ENCODE measurements around the gene CYGB.

The CYGB gene

DNA sequence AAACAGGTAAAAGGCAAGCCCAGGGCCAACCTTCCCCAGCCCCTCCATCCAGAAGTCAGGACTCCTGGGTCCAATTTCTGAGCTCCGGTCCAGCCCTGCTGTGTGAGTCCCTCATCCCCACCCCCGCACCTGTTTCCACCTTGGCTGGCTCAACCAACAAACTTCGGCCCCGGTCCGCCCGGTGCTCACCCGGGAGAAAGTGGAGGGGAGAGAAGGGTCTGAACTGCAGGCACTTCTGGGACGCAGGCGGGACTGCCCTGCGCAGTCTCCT is 36.8 kb downstream of the CYGB start:
- DNase-seq = no peak

DNA sequence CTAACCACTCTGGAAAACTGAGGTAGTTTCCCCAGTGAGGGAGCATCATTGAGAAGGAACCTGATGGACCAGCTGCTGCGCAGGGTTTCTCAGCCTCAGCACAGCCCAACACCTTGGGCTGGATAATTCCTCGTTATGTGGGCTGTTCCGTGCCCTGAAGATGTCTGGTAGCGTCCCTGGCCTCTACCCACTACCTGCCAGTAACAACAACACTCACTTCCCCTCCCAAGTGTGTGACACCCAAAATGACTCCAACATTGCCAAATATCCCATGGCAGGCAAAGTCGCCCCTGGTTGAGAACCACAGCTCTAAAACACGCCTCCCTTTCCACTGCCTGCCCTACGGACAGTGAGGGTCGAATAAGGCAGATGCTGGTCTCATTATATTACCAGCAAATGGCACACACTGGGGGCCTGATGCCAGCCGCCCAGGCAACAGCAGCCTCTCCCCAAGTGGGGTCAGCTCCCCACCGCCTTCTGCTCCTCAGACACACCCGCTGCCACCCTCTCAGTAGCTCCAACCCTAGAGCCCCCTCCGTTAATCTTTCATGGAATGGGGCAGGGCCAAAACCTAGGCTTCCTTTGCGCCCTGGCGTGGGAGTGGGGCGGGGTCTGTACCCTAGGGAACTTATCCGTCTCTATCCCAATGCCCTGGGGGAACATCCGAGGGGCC is 37.3 kb downstream of the CYGB start:
- peak in 1 of 5 experiments; percentile 23 for DNase-seq

DNA sequence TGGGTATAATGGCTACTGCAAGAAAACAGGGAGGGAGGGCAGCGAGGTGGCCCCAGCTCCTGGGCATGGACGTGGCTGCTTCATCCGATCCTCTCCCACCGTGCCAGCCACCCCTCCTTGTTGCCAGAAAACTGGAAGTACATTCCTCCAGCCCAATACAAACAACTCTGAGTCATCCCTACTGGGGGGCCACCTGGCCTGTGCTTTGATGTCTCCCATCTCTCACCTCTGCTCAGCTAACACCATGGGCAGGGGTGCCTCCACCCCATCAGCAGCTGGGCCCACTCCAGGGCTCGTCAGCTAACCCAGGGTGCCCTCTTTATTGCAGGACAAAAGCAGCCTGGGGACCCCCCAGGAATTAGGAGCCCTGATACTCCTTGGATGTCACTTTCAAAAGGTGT is 38.2 kb downstream of the CYGB start:
- DNase-seq = no peak

DNA sequence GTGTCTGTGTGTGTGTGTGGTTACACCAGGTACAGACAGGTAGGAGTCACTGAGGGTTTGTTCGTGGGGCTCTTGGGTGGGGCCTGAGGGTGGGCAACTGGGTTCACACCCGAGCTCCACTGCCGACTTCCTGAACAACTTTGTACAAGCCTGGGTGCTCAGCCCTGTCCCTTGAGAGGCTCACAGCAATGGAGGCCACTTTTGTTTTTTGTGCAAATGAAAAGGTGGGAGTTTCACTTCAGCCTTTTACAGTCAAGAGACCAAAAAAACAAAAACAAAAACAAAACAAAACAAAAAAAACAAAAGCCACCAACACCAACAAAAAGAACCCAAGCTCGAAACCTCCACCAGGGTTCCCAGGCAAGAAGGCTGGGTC is 38.6 kb downstream of the CYGB start:
- peak in 1 of 5 experiments; percentile 51 for DNase-seq

DNA sequence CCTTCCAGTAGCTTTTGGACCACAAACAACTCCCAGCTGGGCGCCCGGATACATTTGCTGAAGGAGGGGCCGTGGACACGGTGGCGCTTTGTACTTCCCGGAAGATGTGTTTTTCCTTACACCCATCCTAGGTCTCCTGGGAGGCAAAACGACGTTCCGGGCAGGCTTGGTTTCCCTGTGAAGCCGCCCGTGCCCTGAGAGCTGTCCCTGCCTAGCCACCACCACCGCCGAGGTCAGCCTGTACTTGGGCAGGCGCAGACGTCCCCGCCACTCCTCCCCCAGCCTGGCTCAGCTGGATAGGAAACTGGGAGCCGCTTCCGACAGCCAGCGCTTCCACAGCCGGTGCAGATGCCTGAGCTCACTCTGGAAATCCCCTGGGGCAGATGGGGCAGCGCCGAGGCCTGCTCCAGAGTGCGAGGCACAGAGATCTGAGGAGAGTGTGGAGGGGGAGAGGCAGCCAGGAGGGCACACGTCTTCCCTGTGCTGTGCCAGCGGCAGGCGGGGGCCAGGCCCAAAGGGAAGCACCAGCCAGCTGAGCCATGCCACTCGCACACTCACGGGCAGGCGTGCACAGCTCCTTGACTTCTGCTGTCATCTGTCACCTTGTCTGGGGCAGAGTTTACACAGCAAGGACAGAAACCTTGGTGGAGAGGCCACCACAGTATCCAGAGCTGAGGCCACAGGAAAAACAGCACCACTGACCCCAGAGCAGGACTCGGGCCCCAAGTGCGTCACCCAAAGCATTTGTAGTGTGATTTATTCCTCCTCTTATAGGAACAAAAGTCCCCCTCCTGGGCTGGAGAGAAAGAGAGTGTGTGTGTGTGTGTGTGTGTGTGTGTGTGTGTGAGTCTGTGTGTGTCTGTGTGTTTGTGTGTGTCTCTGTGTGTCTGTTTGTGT is 39.3 kb downstream of the CYGB start:
- DNase-seq = peak in 1 of 5 experiments; percentile 33

DNA sequence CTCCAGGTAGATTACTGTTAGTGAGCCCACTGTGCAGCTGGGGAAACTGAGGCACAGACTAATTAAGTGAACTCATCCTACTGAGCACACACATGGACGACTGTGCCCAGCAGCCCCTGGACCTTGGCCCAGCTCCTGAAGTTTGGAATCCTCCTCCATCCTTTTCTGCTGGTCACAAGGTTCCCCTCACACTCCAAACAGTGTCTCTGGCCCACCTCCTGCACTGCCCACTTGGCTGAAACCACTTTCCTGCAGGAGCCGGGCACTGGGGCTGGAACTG is 39.9 kb downstream of the CYGB start:
- DNase-seq = no peak

DNA sequence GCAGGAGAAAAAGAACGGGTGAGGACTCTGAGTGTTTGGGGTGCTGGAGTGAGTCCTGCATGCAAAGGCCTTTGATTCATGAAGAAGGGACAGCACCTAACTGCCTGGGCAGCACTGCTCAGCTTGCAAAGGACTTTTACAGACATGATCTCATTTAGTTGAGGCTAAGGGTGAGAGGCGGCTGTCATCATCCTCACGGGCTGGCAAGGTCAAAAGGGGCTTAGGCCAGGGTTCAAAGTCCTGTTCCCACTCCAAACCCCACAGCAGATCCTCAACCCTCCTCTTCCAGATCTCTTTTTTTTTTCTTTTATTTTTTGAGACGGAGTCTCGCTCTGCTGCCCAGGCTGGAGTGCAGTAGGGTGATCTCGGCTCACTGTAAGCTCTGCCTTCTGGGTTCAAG is 41.0 kb downstream of the CYGB start:
- no peak for DNase-seq

DNA sequence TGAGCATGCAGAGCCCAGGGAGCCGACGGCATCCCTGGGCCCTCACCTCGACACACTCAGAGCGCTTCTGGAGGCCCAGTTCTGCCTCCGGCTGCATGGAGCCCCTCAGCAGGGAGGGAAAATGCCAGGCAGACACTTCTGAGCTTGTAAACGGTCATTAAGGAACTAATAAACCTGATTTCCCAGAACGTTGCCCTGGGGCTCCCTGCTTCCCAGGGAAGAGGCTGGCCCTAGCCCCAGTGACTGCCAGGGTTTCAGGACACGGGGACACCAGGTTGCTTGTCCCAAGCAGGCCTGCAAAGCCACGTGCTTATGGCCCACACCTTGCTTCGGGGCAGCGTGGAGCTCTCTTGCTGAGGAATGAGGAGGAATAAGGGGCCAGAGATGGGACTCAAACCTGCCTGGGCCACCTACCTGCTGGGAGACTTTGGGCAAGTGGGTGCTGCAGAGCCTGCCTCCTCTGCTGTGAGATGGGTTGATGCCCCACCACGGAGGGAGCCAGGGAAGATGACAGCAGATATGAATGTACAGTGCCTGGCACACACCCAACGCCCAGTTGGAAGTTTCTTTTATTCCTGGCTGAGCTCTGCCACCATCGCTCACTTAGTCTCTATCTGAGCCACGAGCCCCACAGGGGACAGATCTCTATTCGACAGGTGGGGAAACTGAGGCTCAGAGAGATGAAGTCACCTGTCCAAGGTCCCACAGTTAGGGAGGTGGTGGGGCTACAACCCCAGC is 41.7 kb downstream of the CYGB start:
- DNase-seq = no peak

DNA sequence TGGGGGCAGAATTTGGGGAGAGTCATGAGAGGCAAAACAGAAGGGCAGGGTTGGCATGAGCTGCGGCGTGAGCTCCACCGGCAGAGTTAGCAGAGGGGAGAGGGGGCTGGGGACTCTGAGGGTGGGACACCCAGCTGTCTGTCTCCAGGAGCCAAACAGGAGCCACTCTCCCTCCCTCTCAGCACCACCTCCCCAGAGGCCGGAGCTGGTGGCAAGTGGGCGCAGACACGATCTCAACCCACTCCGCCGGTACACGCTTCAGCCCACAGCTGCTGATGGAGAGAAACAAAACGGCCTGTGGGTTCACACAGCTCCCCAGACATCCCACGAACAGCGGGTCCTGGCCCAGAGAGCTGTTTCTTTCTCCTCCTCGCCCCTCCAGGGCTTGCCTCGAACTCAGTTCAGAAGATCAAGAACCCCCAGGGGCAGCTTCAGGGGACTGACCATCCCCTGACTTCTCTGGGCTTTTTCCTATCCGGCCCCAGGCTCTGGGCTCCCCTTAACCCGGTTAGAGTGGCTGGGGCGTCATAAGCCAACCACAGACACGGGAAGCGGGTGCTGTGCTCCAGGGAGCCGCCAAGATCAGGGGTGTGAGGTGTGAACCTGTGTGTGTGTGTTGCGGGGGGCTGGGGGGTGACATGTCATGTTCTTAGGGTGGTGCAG is 43.9 kb downstream of the CYGB start:
- peak in 2 of 5 experiments; percentile 22 to 79 for DNase-seq

DNA sequence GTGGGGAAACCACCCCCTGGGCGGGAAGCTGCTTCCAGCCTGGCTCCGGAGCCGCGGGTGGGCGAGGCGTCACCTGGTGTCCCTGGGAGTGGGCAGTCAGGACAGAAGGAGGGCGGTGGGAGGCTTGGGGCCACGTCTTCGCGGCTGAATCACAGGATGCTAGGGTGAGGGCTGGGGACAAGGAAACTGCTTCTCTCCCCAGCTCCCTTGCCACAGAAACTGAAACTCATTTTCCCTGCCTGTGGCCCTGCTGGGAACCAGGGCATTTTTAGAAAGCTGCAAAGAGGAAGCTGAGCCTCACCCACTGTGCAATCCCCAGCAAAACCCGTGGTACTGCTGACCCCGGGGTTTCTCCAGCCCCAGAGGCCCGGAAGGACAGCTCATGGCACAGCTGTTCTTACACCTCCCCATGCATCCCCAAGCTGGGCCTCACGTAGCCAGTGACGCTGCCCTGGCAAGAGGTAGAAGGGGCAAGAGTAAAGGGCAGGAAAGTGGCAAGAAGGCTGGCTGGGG is 44.5 kb downstream of the CYGB start:
- DNase-seq = peak in 2 of 5 experiments; percentile 51 to 58

DNA sequence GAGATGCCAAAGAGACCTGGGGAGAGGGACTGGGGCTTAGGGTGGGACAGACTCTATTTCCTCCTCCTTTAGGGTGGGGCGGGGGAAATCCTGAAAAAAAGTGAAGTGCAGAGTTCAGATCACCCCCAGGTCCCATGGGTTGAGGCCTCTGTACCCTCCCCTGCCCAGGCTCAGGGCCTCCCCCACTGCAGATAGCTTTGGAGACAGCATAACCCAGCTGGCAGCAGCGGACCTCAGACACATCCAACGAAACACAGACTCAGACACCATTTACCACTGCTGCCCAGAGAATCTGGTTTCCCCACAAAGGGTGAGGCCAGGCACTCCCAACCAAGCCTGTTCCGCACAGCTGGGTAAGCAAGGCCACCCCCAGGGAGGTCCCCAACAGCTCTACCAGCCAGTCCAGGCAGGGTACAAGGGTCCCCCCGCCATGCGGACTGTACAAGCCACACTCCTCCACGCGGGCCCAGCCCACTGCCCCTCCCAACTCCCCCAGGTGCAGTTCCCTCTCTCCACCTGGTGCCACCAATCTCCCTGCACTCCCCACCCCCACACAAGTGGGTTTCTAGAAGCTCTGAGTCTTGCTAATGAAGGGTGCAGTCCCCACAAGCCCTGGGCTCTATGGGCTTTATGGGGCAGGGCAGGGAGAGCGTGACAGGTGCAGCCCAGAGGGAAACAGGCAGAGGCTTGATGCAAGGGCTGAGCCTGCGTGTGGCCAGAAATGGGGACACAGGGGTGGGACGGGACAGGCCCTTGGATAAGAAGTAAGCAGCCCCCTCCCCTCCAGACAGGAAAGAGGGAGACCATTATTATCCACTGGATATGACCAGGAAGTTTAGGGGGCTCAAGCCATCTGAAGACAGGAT is 45.2 kb downstream of the CYGB start:
- peak in 1 of 5 experiments; percentile 16 for DNase-seq

DNA sequence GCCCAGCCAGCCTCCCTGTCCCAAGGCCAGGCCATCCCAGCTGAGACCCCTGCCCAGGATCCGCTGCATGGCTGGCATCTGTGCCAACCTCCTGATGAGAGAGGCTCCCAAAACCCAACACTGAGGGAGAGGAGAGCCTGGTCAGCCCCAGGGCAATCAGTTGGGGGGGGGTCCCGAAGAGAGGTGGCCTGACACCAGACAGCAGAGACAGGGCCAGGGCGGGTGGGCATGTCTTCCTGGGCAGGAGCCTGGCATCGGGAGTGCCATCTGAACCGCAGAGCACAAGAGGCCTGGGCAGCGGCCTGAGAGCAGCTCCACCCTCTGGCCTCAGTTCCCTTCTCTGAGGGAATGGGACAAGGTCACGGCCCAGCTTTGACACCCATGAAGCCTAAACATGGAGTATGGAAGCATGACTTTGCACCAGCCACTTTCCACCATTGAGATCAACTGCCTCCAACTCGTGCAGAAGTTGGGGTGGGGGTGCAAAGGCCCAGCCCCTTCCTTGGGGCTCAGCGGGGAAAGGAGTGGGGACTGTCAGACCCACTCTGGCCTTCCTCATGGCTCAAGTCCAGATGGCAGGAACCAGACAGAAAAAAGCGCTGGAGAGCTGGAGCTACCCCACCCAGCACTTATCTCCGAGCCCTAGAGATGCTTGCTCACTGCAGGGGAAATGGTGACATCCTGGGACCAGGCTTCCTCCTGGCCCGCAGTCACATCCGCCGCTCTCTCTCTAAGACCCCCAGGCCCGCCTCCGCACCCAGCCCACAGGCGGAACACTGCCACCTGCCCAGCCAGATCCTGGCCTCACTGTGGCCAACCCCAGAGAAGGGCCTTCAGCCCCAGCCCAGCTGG is 46.0 kb downstream of the CYGB start:
- DNase-seq = no peak

DNA sequence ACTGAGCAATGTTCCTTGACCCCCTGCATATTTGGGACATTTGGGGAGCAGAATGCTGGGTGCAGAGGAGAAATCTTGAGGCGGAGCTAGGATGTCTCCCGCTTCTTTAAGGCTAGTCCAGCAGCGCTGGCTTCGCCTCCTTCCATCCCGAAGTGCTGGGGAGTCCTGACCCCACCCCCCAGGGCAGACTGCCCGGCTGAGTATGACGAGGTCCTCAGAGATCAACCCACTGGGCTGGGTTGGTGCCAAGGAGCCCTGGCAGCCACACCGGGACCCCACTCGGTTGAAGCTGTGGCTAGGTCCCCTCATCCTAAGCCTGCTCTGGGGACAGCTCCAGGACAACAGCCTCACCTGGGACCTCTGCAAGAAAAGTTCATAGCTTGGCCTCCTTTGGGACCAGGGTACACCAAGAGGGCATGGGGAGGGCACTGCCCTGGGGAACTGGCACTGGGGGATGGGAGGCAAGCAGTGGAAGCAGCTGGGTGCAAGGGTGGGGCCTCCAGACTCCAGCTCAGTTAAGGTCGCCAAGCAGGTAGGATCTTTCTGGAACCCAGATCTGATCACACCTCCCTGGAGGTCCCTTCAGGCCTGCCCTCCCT is 47.3 kb downstream of the CYGB start:
- no peak for DNase-seq

DNA sequence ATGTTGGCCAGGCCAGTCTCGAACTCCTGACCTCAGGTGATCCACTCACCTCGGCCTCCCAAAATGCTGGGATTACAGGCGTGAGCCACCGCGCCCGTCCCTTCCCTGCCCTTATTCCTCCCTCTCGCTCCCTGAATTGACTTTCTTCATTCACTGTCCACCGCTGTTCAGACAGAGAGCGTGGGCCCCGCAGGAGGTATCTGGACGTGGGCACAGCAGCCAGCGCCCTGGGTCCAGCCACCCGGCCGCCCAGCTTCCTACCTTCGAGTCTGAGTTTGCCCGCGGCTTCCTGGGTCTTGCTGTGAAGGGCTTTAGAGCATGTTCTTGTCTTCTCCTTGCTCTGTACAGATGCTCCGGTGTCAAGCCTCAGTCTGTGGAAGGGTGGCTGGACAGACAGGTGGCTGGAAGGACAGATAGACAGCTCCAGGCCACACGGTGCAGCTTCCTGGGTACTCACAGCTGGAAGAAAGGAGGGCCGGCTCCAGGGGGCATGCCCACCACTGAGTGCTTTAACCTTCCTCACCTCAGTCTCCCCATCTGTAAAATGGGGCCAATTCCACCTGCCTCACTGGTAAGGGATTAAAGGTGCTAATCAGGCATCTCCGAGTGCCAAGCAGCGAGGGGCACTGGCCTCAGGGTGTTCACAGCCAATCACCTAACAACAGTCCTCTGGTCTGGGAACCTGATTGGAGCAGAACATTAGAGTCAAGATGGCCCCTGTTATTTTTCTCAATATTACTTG is 49.9 kb downstream of the CYGB start:
- DNase-seq = no peak

DNA sequence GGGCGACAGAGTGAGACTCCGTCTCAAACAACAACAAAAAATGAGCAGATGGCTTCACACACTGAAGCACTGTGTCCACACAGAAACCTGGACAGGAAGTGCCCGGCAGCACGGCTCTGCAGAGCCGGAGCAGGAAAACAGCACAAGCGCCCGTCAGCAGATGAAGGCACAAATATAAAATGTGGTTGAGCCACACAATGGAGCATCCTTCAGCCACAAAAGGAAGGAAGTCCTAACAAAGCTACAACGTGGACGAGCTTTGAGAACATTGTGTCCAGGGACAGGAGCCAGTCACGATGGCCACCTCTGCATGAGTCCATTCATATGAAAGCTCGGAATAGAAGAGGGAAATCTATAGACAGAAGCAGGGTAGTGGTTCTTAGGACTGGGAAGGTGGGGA is 51.9 kb downstream of the CYGB start:
- no peak for DNase-seq

DNA sequence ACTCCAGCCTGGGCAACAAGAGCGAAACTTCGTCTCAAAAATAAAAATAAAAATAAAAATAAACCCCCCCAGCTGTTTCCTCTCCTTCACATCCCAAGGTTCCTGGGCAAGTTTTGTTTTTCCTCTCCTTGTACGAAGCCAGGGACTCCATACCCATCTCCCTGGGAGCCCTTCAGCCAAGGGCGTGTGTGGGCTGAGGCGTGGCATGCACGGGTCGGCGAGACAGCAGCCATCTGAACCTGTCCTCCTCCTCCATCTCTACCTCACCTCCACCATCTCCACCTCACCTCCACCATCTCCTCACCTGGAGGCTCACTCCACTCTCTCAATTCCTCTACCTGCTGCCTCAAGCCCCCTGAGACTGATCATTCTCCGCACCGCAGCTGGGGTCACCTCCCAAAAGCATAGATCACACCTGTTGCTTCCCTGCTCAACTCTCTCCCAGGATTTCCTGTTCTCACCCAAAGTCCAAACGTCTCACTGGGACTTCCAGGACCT is 53.2 kb downstream of the CYGB start:
- no peak for DNase-seq

DNA sequence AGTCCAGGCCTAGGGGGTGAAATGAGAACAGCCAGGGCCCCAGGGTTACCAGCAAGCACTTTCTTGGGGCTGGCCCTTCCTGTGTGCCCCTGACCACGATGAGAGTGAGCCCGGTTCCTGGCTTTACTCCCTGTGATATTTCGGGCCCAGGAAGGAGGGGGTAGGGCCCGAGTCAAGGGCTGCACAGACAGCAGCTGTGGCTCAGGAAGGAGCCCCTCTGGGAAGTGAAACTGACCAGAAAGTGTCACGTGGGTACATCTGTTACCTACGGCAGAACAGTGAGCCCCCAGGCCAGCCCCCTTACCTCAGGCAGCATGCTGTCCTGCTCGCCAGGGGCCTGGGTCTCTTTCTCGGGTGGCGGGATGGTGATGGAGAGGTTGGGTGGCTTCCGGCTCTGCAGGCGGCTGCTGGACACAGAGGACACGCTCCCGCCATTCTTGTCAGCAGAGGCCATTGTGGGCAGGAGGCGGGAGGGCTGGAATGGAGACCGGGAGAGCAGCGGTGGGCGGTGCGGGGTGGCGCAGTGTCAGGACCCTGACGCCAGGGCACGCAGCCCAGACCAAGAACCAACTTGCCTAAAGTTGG is 56.3 kb downstream of the CYGB start:
- no peak for DNase-seq

DNA sequence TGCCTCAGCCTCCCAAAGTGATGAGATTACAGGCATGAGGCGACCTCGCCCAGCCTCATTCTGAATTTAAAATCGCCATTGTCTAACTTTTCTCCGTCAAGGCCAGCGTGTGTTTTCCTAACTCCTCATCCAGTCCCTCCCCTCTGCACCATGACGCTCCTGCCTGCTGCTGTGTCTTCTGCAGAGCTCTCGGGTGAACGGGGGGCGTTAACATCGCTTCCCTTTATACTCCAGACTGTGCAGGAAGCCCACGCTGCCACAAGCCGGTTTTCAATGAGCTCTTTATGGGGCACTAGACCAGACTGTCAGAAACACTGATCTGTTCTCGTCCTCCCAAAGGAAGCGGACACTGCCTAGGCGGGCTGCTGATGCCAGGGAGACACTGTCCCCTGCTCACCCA is 56.9 kb downstream of the CYGB start:
- DNase-seq = no peak

DNA sequence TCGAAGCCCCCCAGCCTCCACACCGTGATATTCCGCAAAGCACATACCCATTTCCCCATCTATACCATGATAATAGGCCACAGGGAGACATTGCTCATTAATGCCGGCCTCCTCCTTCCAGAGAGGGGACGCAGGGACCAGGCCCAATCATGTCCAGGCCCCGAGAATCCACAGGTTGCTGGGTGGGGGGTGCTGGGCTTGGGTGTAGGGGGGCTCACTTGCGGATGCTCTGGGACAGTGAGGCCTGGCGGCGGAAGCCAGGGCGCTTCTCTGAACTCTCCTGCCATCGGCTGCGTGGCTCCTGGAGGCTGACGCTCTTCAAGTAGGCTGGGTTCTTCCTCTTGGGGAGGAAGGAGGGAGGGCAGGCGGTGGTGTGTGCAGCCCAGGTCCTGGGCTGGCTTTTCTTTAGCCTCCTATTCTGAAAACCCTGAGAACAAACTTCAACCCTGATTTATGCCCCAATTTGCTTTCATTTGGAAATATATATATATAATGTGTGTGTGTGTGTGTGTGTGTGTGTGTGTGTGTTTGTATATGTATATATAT is 57.9 kb downstream of the CYGB start:
- no peak for DNase-seq
